ENCODE measurements around the gene MUCL1.
A peak's percentile ranks its signal among the peaks of the same experiment; 100 is the strongest.

Gene MUCL1

DNA sequence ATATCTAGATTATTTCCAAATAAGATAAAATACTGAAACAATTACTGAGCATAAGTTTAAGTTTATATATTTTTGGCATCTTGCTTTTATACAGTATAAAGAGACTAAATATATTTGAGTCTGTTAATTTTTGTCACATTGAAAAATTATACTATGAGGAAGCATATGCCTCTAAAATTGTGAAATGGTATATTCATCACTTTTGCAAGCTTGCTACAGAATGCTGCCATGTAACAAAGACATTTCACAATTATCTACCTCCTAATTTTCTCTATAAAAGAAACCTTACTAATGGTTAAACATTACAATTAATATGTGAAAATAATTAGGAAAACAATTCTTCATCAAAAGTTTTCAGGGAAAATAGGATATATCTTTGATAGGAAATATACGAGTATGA lies 22.7 kb upstream of the MUCL1 start (continued):
- TF ChIP-seq, protein P1, sequence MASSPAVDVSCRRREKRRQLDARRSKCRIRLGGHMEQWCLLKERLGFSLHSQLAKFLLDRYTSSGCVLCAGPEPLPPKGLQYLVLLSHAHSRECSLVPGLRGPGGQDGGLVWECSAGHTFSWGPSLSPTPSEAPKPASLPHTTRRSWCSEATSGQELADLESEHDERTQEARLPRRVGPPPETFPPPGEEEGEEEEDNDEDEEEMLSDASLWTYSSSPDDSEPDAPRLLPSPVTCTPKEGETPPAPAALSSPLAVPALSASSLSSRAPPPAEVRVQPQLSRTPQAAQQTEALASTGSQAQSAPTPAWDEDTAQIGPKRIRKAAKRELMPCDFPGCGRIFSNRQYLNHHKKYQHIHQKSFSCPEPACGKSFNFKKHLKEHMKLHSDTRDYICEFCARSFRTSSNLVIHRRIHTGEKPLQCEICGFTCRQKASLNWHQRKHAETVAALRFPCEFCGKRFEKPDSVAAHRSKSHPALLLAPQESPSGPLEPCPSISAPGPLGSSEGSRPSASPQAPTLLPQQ (tag by site-specific recombination; IDR thresholded peaks at IDR 0.05) = no peak
- TF ChIP-seq ZNF324 (tag by site-specific recombination; IDR thresholded peaks at IDR 0.05) (no peak), ZNF394 (tag by site-specific recombination; IDR thresholded peaks at IDR 0.05; ENCODE audit: borderline replicate concordance) (no peak)
- TF ChIP-seq, protein P2, sequence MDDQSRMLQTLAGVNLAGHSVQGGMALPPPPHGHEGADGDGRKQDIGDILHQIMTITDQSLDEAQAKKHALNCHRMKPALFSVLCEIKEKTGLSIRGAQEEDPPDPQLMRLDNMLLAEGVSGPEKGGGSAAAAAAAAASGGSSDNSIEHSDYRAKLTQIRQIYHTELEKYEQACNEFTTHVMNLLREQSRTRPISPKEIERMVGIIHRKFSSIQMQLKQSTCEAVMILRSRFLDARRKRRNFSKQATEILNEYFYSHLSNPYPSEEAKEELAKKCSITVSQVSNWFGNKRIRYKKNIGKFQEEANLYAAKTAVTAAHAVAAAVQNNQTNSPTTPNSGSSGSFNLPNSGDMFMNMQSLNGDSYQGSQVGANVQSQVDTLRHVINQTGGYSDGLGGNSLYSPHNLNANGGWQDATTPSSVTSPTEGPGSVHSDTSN (CRISPR knock-in tag; IDR thresholded peaks at IDR 0.05) = no peak

DNA sequence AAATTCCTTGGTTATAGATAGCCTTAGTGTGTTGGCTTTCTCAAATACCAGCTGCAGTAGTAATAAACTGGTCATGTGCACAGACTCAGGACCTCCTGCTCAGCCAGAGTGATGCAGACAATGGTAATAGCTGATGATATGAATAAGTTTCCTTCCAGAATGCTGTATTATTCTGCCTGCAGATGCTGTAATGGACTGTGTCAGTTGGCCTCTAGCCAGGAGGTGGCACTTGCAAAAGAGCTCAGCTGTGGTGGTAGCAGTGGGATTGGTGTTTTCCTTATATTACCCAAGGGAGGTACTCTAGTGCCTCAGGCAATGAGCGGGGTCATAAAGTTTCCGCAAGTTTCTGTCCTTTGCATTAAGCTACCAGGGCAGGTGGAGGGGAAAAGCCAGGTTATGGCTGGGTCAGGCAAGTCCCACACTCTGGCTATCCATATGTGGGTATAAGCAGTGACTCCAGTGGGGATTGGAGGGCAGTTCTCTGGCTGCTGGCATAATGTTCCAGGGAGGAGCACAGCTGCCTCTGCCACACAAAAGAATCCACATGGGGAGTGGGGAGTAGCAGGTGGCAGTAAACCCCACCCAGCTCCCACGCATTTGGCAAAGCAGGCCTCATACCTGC lies 14.0 kb upstream of the MUCL1 start:
- CTCF ChIA-PET = no interaction called here
- TF ChIP-seq HOXA7 (CRISPR knock-in tag; IDR thresholded peaks at IDR 0.05; ENCODE audit: borderline replicate concordance) (no peak), ZXDB (tag by site-specific recombination; IDR thresholded peaks at IDR 0.05) (no peak), ZBTB21 (tag by site-specific recombination; IDR thresholded peaks at IDR 0.05) (no peak), GLIS1 (tag by site-specific recombination; IDR thresholded peaks at IDR 0.05) (0 out of 2 replicates have a peak, but pooled peaks have one; percentile 23), HOXC10 (CRISPR knock-in tag; IDR thresholded peaks at IDR 0.05) (no peak), ZNF394 (tag by site-specific recombination; IDR thresholded peaks at IDR 0.05; ENCODE audit: borderline replicate concordance) (no peak), ZNF664 (tag by site-specific recombination; IDR thresholded peaks at IDR 0.05) (no peak)
- H3K27ac ChIP-seq (ENCODE audit: extremely low read depth, low read depth, low read length) = no peak overlapping the region
- H3K4me3 ChIP-seq (ENCODE audit: low read depth, low read length) = no peak overlapping the region
- POLR2A ChIA-PET = interaction anchor here (0.6 kb wide), 1 partner anchor 346 kb away, joined by 4 read pairs; no protein-coding TSS in a partner anchor
- no peaks in the 10 kb centered on the region for H3K36me3 ChIP-seq (ENCODE audit: control insufficient read depth in 2 of 2, insufficient read depth in 1 of 2, low read length in 2 of 2)
- H3K4me1 ChIP-seq (ENCODE audit: control insufficient read depth, insufficient read depth, low read length) = no peaks in the 10 kb centered on the region
- H3K9me3 ChIP-seq (ENCODE audit: control insufficient read depth, insufficient read depth, low read depth, low read length) = no peaks in the 10 kb centered on the region; the same call in 1 of the 2 replicates

DNA sequence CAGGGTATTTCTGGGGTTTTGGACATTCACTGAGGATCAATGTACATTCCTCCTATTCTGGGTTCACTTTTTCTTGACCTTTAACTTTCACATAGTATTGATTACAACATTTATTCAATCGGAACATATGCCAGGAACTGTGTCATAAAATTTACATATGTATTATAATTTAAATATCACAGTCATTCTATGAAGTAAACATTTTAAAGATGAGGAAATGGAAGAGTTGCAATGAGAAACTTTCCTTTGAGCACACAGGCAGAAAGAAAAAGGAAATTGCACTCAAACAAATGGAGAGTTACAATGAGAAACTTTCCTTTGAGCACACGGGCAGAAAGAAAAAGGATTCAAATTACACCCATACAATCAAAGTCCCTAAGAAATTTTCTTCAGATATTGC lies 3.1 kb downstream of the MUCL1 start:
- TF ChIP-seq, protein P3, sequence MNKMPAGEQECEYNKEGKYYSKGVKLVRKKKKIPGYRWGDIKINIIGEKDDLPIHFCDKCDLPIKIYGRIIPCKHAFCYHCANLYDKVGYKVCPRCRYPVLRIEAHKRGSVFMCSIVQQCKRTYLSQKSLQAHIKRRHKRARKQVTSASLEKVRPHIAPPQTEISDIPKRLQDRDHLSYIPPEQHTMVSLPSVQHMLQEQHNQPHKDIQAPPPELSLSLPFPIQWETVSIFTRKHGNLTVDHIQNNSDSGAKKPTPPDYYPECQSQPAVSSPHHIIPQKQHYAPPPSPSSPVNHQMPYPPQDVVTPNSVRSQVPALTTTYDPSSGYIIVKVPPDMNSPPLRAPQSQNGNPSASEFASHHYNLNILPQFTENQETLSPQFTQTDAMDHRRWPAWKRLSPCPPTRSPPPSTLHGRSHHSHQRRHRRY (tag by site-specific recombination; IDR thresholded peaks at IDR 0.05) = no peak
- no peaks in the 10 kb centered on the region for H3K36me3 ChIP-seq (ENCODE audit: control insufficient read depth in 2 of 2, insufficient read depth in 1 of 2, low read length in 2 of 2)
- H3K4me3 ChIP-seq (ENCODE audit: low read depth, low read length) = no peak overlapping the region
- no peaks in the 10 kb centered on the region for H3K9me3 ChIP-seq (ENCODE audit: control insufficient read depth, insufficient read depth, low read depth, low read length)
- POLR2A ChIA-PET = no interaction called here
- no peak overlapping the region for H3K27ac ChIP-seq (ENCODE audit: extremely low read depth, low read depth, low read length)
- CTCF ChIA-PET = interaction anchor here (0.6 kb wide), 1 partner anchor 349 kb away, joined by 3 read pairs; no protein-coding TSS in a partner anchor
- no peaks in the 10 kb centered on the region for H3K4me1 ChIP-seq (ENCODE audit: control insufficient read depth, insufficient read depth, low read length)

DNA sequence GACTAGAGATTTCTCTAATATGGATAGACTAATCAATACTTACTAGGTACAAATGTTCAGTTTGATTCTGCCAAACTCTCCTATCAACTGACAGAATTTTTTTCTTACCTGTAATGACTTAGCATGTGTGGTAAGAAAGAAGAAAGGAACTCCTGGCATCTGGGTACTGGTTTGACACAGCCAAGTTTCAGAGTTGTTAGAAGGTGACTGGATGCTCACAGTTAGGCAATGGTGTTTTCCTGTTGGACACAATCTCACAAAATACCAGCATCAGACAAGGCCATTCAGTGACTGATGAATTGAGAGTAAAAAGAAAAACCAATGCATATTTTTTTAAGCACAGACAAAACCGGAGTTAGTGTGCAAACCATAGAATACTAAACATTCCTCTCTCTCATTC lies 4.2 kb downstream of the MUCL1 start:
- Histone ChIP-seq H3K27ac (ENCODE audit: extremely low read depth, low read depth, low read length) (no peak overlapping the region), H3K9me3 (ENCODE audit: control insufficient read depth, insufficient read depth, low read depth, low read length) (no peaks in the 10 kb centered on the region), H3K4me3 (ENCODE audit: low read depth, low read length) (no peak overlapping the region), H3K36me3 (ENCODE audit: control insufficient read depth in 2 of 2, insufficient read depth in 1 of 2, low read length in 2 of 2) (no peaks in the 10 kb centered on the region), H3K4me1 (ENCODE audit: control insufficient read depth, insufficient read depth, low read length) (no peaks in the 10 kb centered on the region)
- POLR2A ChIA-PET = no interaction called here
- CTCF ChIA-PET = no interaction called here
- no peak for TF ChIP-seq ZFP69B (tag by site-specific recombination; IDR thresholded peaks at IDR 0.05)
- TF ChIP-seq, protein P4, sequence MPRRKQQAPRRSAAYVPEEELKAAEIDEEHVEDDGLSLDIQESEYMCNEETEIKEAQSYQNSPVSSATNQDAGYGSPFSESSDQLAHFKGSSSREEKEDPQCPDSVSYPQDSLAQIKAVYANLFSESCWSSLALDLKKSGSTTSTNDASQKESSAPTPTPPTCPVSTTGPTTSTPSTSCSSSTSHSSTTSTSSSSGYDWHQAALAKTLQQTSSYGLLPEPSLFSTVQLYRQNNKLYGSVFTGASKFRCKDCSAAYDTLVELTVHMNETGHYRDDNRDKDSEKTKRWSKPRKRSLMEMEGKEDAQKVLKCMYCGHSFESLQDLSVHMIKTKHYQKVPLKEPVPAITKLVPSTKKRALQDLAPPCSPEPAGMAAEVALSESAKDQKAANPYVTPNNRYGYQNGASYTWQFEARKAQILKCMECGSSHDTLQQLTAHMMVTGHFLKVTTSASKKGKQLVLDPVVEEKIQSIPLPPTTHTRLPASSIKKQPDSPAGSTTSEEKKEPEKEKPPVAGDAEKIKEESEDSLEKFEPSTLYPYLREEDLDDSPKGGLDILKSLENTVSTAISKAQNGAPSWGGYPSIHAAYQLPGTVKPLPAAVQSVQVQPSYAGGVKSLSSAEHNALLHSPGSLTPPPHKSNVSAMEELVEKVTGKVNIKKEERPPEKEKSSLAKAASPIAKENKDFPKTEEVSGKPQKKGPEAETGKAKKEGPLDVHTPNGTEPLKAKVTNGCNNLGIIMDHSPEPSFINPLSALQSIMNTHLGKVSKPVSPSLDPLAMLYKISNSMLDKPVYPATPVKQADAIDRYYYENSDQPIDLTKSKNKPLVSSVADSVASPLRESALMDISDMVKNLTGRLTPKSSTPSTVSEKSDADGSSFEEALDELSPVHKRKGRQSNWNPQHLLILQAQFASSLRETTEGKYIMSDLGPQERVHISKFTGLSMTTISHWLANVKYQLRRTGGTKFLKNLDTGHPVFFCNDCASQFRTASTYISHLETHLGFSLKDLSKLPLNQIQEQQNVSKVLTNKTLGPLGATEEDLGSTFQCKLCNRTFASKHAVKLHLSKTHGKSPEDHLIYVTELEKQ (tag by site-specific recombination; IDR thresholded peaks at IDR 0.05; ENCODE audit: borderline replicate concordance) = no peak
- TF ChIP-seq OSR2 (tag by site-specific recombination; IDR thresholded peaks at IDR 0.05) = no peak
- TF ChIP-seq ZNF302 (tag by site-specific recombination; IDR thresholded peaks at IDR 0.05; ENCODE audit: low read depth) = no peak
- TF ChIP-seq ZNF621 (tag by site-specific recombination; IDR thresholded peaks at IDR 0.05) = no peak
- TF ChIP-seq ZNF555 (tag by site-specific recombination; conservative IDR thresholded peaks at IDR 0.05) = no peak
- TF ChIP-seq SP3 (tag by site-specific recombination; IDR thresholded peaks at IDR 0.05) = no peak
- TF ChIP-seq ZFP41 (tag by site-specific recombination; IDR thresholded peaks at IDR 0.05; ENCODE audit: borderline replicate concordance) = no peak
- TF ChIP-seq ZNF623 (tag by site-specific recombination; IDR thresholded peaks at IDR 0.05) = no peak
- TF ChIP-seq ZNF561 (tag by site-specific recombination; IDR thresholded peaks at IDR 0.05; ENCODE audit: borderline replicate concordance) = no peak
- TF ChIP-seq ZNF175 (tag by site-specific recombination; IDR thresholded peaks at IDR 0.05) = no peak
